ENCODE measurements around the gene ERBB3.
A peak's percentile ranks its signal among the peaks of the same experiment; 100 is the strongest.

The ERBB3 gene

DNA sequence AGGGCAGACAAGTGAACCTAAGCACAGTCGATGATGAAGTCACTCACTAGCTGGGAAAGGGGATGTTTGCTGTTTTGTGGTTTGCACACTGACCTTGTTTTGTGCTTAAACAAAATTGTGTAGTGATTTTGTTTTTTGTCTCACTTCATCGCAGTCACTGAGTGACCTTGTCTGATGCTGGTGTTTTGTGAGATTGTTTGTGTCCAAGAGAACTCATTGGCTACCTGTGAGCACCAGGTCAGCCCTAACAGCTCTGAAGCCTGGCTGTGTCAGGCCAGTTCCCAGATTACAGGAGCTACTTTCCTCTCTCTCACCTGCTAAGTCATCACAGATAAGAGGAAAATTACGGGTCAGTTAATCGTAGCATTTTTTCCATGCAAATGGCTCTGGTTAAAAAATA, 44.2 kb downstream of the ERBB3 start:
- Histone ChIP-seq H3K79me2 (ENCODE audit: insufficient read depth, low read length) (peaks cover 53% of the 10 kb centered on the region), H3K27me3 (ENCODE audit: insufficient read depth, low read length, poor library complexity) (no peaks in the 10 kb centered on the region), H4K20me1 (ENCODE audit: insufficient read depth, low read length) (no peaks in the 10 kb centered on the region), H3K4me2 (ENCODE audit: insufficient read depth, low read length) (no peak overlapping the region), H3K27ac (ENCODE audit: low read length) (no peak overlapping the region), H3K9me3 (ENCODE audit: insufficient read depth, low read length, severe bottlenecking) (no peaks in the 10 kb centered on the region), H3K4me1 (ENCODE audit: insufficient read depth, low read length) (peaks cover 56% of the 10 kb centered on the region), H3K4me3 (ENCODE audit: low read depth in 1 of 2, low read length in 2 of 2) (no peak overlapping the region), H3K36me3 (ENCODE audit: insufficient read depth, low read length) (peaks cover 41% of the 10 kb centered on the region), H3K9ac (ENCODE audit: low read depth, low read length) (no peak overlapping the region), H2AFZ (ENCODE audit: low read depth, low read length) (no peak overlapping the region)
- ATAC-seq (ENCODE audit: insufficient read depth, low read depth) (no peak), DNase-seq (no peak)
- TF ChIP-seq, protein P1, sequence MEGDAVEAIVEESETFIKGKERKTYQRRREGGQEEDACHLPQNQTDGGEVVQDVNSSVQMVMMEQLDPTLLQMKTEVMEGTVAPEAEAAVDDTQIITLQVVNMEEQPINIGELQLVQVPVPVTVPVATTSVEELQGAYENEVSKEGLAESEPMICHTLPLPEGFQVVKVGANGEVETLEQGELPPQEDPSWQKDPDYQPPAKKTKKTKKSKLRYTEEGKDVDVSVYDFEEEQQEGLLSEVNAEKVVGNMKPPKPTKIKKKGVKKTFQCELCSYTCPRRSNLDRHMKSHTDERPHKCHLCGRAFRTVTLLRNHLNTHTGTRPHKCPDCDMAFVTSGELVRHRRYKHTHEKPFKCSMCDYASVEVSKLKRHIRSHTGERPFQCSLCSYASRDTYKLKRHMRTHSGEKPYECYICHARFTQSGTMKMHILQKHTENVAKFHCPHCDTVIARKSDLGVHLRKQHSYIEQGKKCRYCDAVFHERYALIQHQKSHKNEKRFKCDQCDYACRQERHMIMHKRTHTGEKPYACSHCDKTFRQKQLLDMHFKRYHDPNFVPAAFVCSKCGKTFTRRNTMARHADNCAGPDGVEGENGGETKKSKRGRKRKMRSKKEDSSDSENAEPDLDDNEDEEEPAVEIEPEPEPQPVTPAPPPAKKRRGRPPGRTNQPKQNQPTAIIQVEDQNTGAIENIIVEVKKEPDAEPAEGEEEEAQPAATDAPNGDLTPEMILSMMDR (IDR thresholded peaks at IDR 0.05; ENCODE audit: borderline replicate concordance, extremely low read depth, low read length, poor library complexity, severe bottlenecking): no peak
- no peak for TF ChIP-seq EZH2 (IDR thresholded peaks at IDR 0.05; ENCODE audit: borderline replicate concordance, low read depth, low read length, severe bottlenecking)

DNA sequence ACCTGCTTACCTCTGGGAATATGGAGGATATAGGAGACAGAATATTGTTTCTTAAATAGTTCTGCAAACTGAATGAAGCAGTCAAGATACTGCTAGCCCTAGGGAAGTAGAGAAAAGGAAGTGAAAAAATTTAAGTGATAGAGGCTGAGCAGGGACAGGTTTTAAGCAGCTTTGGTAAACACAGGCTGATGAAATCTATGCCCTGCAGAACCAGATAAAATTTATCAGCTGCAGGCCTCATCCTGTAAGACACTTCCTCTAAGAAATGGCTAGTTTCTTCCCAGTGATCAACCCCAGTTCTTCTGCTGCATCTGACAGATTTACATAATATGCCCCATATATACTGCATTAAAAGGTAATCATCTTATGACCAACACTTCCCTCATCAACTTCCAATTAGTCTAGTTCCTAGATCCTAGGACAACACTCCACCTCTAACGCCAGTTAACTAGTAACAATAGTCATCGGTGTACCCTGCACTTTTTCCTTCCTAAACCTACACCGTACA, 46.8 kb downstream of the ERBB3 start:
- TF ChIP-seq, protein P1 (IDR thresholded peaks at IDR 0.05; ENCODE audit: borderline replicate concordance, extremely low read depth, low read length, poor library complexity, severe bottlenecking): no peak
- no peak for TF ChIP-seq EZH2 (IDR thresholded peaks at IDR 0.05; ENCODE audit: borderline replicate concordance, low read depth, low read length, severe bottlenecking)

DNA sequence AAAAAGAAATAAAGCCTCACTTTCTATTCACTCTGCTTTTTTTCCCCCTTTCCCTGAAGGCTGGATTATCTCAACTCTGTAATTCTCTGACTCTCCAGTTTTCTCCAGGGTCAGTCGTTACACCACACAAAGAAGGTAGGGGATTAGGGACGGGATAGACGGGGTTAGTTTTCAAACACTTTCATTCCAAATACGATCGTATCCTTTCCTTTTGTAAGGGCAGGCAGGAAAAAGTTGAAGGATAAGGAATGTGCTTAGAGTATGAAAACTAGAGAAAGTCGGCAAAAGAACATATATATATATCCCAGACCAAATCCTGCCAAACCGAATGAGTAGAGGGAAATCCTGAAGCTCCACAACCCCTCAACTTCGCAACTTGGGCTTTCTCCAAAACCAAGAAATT, 47.5 kb downstream of the ERBB3 start:
- DNase-seq (no peak), ATAC-seq (ENCODE audit: insufficient read depth, low read depth) (no peak)
- H3K79me2 ChIP-seq (ENCODE audit: insufficient read depth, low read length): peaks cover 36% of the 10 kb centered on the region
- peaks cover 35% of the 10 kb centered on the region for H3K36me3 ChIP-seq (ENCODE audit: insufficient read depth, low read length)
- peak overlapping the region; percentile 67 for H2AFZ ChIP-seq (ENCODE audit: low read depth, low read length)
- peak overlapping the region; percentile 51 for H3K9ac ChIP-seq (ENCODE audit: low read depth, low read length)
- peaks cover 57% of the 10 kb centered on the region for H3K4me1 ChIP-seq (ENCODE audit: insufficient read depth, low read length)
- no peaks in the 10 kb centered on the region for H4K20me1 ChIP-seq (ENCODE audit: insufficient read depth, low read length)
- H3K9me3 ChIP-seq (ENCODE audit: insufficient read depth, low read length, severe bottlenecking): peaks cover 6% of the 10 kb centered on the region
- peak overlapping the region; percentile 61 for H3K27ac ChIP-seq (ENCODE audit: low read length)
- no peak for TF ChIP-seq EZH2 (IDR thresholded peaks at IDR 0.05; ENCODE audit: borderline replicate concordance, low read depth, low read length, severe bottlenecking)
- TF ChIP-seq, protein P1 (IDR thresholded peaks at IDR 0.05; ENCODE audit: borderline replicate concordance, extremely low read depth, low read length, poor library complexity, severe bottlenecking): no peak
- peak overlapping the region; percentile 10 to 48; a peak in 3 of 4 replicates for H3K4me3 ChIP-seq (ENCODE audit: low read depth in 1 of 2, low read length in 2 of 2)
- H3K4me2 ChIP-seq (ENCODE audit: insufficient read depth, low read length): peak overlapping the region; percentile 90
- no peaks in the 10 kb centered on the region for H3K27me3 ChIP-seq (ENCODE audit: insufficient read depth, low read length, poor library complexity)

More for the DNA sequence above, 46.8 kb downstream of the ERBB3 start:
- Histone ChIP-seq H3K36me3 (ENCODE audit: insufficient read depth, low read length) (peaks cover 35% of the 10 kb centered on the region), H2AFZ (ENCODE audit: low read depth, low read length) (peak overlapping the region; percentile 67; the same call in 1 of the 2 replicates), H3K9me3 (ENCODE audit: insufficient read depth, low read length, severe bottlenecking) (peaks cover 6% of the 10 kb centered on the region), H3K4me1 (ENCODE audit: insufficient read depth, low read length) (peaks cover 57% of the 10 kb centered on the region), H3K4me2 (ENCODE audit: insufficient read depth, low read length) (peak overlapping the region; percentile 90), H3K4me3 (ENCODE audit: low read depth in 1 of 2, low read length in 2 of 2) (peak overlapping the region in 1 of 2 experiments; percentile 48; a peak in 2 of 4 replicates), H3K27me3 (ENCODE audit: insufficient read depth, low read length, poor library complexity) (no peaks in the 10 kb centered on the region), H4K20me1 (ENCODE audit: insufficient read depth, low read length) (no peaks in the 10 kb centered on the region), H3K79me2 (ENCODE audit: insufficient read depth, low read length) (peaks cover 43% of the 10 kb centered on the region), H3K9ac (ENCODE audit: low read depth, low read length) (peak overlapping the region; percentile 51), H3K27ac (ENCODE audit: low read length) (peak overlapping the region; percentile 61)
- ATAC-seq (ENCODE audit: insufficient read depth, low read depth): no peak
- no peak for DNase-seq
